SK-MEL-5 (cell line): ENCODE data around the gene PARVB. TPM values are rescaled to one million over a fixed set of nuclear protein-coding genes. Genes with fewer than 3 reads are reported as not detected.

Experiments used
- DNase-seq: peaks from one replicate; pipeline ENCODE4 v3.0.0-alpha.2; 2016; ENCODE audit warnings: low read depth, low spot score
- in situ Hi-C: cut with HindIII; loops from 2 replicates; pipeline ENCODE4 v1.10.0; 2016; ENCODE audit warnings: low sequenced_read_pairs, high pct_unique_total_duplicates, low pct_unique_long_range_greater_than_20kb
- total RNA-seq: library from RNA; depleted of rRNA; stranded (reverse); fragments of >200 nt; shearing (Covaris generic); gene quantifications from 2 replicates; pipeline ENCODE4 v1.2.3, GENCODE V29; 2014

PARVB gene
- total RNA-seq, 1 experiment from 2014 or later: 164 TPM

DNA sequence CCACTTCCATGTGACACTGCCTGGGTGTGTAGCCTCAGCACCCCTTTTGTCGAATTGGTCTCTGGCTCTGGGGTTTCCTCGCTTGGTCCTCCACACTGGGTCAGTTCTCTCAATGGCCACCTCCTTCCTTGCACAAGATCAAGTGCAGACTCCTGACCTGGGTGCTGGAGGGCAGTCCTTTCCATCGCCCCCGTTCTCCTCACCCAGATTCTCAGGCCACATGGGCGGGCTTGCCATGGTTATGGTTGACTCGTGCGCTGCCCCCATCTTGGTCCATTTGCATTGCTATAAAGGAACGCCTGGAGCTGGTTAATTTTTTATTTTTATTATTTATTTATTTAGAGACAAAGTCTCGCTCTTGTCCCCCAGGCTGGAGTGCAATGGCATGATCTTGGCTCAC is 5.5 kb upstream of the PARVB start:
- in situ Hi-C loops: no loop called here
- DNase-seq: no peak

DNA sequence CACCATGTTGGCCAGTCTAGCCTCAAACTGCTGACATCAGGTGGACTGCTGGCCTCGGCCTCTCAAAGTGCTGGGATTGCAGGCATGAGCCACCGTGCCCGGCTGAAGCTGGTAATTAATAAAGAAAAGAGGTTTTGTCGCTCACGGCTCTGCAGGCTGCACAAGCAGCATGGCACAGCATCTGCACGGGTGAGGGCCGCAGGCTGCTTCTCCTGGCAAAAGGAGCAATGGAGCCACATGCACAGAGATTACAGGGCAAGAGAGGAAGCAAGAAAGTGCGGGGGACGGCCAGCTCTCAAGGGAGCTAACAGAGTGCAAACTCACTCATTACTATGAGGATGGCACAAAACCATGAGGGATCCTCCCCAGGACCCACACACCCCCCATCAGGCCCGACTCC is 4.7 kb upstream of the PARVB start:
- in situ Hi-C loops: no loop called here
- no peak for DNase-seq

DNA sequence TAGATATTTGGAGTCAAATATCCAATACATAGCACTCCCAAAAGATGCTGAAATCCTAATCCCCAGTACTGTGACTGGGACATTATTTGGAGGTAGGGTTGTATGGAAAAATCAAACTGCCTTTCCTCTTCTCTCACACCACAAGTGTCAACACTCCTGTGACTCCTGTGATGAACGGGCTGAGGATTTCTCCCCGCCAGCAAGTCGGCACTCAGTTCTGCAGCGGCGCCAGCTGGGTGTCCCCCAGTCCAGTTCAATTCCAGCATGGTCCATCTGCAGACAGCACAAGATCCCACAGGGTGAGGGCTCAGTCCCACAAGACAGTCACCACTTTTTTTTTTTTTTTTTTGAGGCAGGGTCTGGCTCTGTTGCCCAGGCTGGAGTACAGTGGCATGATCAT is 4.3 kb upstream of the PARVB start:
- no peak for DNase-seq
- in situ Hi-C loops: no loop called here

DNA sequence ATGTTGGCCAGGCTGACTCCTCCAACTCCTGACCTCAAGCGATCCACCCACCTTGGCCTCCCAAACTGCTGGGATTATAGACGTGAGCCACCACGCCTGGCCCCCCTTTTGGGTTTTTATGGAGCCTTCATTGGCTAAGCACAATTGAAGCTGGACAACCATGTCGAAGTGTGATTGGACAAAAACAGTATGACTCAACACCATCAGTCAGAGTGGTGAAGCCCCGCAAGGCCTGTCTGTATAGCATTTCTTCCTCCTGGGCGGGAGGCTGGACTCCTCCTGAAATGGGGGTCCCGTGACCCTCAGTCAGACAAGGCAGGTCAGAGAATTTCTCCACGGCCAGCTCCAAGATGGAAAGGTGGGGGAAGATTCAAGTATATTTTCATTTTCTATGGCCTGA is 3.1 kb upstream of the PARVB start:
- DNase-seq: no peak
- in situ Hi-C loops: no loop called here

DNA sequence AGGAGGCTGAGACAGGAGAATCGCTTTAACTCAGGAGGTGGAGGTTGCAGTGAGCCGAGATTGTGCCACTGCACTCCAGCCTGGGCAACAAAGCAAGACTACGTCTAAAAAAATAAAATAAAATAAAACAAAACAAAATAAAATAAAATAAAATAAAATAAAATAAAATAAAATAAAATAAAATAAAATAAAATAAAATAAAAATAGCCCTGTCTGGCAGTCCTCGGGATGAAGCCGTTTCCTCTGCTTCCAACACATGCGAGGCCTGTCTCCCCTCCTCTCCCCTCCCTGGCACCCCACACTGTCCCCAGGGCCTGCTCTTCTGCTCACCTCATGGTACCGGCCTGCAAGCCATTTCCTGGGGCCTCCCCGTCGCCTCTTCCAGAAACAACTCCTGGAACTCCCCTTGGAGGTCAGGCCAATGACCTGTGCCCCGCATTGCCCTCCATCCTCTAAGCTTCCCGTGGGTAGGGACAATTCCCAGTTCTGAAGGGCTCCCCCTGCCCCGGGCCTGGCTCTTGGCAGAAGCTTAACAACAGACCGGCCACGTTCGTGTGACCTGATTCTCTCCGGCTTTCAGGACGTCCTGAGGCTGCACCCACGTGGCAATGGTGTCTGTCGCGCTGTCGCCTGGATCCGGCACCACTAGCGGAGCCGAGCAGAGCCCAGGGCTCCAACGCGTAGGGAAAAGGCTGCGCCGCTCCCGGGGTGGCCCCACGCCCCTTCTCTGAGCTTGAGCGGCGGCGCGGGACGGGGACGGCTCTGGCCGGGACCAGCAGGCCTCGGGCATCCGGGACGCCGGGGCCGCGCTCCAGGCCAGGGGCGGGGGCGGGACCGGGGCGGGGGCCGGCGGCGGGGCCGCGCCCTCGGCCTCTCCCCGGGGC is 456 bp upstream of the PARVB start:
- peak; percentile 34 for DNase-seq
- in situ Hi-C loops: no loop called here

DNA sequence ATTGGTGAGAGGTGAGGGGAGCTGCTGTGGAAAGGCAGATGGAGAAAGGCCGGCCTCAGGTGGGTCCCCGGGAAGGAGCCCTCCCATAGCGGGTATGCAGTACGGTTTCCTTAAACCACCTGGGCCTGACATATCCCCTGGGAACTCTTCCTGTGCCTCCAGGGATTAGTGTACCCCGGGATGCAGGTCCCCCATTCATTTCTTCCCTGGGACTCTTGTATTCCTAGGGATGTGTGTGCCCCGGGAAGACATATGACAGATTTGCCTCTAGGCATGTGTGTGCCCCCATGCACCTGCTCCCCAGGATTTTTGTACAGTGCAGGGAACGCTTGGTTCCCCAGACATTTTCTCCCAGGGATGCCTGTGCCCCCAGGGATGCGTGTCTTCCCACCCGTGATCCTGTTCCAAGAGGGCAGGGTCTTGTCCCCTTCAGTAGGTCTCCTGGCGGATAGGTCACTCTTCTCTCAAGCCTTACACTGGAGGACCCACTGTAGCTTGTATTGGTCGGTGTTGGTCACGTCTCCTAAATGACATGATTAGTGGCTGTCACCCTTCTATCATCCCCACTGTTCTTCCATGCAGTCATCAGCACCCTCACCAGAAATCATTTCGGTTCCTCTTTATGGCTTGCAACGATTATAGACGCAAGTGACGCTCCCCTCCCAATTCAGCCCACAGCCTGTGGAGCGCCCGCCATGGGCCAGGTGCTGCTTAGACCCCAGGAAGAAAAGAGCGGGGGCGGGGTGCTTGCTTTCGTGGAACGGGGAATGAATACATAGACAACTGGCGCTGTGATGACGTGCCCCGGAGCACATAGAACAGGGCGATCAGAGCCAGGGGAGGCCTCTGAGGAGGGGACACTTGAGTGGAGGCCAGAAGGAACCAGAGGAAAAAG is 1.3 kb downstream of the PARVB start:
- in situ Hi-C loops: no loop called here
- DNase-seq: peak; percentile 57

DNA sequence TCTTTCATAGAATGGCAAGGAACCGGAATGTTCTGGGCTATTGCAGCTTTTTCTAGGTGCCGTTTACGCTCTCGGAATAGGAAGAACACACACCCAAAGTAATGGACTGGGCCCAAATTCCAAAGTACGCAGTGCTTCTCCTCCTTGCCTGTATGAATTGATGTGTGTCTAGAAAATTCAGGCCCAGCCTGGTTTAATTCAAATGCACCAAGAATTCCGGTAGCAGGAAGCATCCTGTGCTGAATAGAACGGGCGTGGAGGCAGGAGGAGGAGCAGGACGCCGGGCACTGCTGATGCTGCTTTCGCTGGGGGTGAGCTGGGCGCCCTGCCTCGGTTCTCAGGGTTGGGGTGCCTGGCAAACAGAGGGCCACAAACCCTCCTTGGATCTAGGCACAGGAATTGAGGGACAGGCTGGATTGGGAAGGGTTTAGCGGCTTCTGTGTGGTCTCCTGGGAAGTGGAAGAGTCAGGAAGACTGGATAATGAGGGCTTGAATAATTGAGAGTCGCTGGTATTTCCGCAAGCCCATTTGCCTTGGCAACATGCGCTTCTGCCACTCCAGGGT is 2.0 kb downstream of the PARVB start:
- peak; percentile 39 for DNase-seq
- in situ Hi-C loops: no loop called here

DNA sequence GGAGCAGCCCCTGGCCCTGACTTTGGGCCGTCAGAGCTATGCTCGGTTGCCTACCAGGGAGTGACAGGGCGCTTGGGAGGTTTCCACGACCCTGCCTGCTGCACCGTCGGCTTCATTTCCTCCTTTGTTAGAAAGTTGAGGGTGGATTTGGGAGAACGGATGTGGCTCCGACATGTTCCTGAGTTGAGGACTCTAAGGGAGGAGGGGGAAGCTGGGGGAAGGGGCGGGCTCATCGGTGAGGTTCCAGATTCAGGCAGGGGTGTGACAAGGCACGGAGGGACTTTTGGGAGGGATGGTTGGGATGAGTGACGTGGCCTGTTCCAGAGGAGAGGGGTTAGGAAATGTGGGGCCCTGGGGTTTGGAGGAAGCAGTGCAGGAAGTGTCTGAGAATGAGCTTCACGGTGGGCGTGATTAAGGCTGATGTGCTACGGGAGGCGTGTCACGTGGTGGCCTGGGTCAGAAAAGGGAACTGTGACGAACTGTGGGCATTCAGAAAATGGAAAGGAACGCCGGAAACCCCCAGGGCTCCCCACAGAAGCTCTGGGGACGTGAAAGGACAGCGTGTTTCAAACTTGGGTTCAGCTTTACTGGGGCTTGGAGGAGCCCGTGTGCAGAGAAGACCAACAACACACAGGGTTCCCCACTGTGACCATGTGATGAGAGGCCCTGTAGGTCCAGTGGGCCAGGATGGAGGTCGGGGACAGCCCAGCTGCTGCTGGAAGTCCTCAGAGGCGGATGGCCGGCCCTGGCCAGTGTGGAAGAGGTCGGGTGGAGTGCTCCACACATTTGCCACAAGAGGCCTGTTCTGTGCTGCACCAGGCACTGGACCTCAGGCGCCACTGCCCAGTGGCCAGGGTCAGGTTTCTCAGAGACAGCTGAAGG is 2.8 kb downstream of the PARVB start:
- in situ Hi-C loops: no loop called here
- DNase-seq: peak; percentile 94

DNA sequence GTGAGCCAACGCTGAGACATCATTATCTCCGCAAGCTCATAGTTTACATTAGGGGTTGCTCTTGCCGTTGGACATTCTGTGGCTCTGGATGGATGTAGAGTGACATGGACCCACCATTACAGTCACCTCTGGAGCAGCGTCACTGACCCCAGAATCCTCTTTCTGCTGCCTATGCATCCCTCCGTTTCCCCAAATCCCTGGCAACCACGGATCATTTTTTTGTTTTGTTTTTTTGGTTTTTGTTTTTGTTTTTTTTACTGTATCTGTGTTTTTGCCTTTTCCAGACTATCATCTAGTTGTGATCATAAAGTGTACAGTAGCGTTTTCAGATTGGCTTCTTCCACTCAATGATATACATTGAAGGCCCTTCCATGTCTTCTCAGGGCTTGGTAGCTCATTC is 4.0 kb downstream of the PARVB start:
- in situ Hi-C loops: no loop called here
- no peak for DNase-seq

DNA sequence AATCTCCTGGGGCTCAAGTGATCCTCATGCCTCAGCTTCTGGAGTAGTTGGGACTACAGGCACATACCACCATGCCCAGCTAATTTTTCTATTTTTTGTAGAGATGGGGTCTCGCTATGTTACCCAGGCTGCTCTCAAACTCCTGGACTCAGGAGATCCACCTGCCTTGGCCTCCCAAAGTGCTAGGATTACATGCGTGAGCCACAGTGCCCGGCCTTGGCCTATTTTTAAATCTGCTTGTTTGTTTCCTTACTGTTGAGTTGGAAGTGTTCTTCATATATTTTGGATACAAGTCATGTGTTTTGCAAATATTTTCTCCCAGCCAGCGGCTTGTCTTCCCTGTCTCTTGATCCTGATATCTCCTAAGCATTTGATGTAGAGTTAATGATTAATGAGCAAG is 5.0 kb downstream of the PARVB start:
- in situ Hi-C loops: no loop called here

DNA sequence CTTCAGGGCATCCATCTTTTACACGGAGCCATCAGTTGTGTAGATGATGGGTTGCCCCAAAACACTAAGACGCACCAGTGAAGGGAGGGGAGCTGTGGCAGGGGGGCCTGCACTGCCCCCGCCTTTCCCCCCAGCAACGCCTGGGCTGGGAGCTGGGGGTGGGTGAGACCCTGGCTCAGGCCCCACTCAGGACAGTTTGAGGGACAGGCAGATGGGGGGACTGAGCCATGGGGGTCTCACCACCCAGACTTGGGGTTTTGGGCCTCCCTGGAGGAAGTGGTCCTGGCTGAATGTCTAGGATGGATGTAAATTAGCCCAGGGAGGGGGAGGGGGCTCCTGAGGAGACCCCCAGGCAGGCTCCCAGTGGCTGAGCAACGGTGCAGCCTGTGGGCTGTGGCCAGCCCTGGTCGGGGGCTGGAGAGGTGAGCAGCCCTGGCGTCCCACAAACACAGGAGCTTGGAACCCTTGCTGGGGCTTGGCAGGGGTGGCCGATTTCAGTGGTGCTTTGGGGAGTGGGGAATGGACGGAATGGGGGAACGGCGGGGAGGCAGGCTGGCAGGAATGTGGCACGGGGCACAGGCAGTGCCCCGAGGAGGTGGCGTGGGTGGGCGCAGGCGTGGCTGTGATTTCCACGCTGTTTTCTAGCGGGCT is 6.1 kb downstream of the PARVB start:
- in situ Hi-C loops: no loop called here
- DNase-seq: no peak

More for the DNA sequence above, 5.0 kb downstream of the PARVB start:
- no peak for DNase-seq

DNA sequence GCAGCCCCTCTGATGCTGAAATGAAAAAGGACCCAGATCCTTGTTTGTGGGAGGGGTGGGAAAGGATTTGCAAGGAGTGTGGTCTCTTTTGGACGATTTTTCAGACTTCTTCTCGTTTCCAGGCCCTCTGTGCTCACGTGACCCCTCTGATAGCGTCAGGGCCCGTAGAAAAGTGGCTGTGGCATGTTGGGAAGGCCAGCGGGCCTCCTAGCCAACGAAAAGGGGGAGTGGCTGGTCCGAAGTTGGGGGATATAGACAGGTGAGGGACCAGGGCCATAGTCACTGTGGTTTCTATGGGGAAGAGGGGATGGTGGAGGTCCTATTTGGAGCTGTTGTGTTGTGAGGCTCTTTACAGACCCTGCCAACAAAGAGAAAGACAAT is 6.6 kb downstream of the PARVB start:
- no peak for DNase-seq
- in situ Hi-C loops: no loop called here

DNA sequence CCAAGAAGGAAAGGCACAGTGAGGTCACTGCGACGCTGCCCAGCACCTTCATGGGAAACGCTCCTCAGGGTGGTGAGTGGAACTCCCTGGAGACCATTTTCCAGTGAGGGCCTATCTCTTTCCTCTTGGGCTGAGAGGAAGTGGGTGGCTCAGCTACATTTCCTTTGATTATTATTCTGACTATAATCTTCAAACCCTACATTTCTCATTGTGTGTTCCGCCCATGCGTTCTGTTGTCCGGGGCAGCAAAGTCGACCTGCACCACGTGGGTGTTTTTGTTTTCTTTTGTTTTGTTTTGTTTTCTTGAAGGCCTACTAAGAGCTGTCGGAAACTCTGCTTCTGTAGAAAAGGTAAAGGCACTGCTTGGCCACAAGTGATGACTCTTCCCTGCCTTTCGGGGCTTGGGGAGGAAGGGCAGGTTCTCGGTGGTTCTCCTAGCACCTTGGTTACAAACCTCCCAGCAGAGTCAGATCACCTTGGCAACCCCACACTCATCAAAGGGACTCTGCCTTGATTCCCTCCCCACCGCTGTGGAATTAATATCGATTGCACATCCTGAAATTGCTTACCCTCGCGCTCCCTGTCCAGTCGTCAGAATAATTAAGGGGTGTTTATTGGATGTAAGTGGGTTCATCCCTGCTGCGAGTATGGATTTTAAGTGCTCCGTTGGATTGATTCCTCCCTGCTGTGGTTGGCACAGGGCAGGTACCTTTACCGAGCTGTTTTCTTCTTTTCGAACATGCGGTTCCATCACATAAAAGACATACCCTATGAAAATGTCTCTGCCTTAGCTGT is 7.3 kb downstream of the PARVB start:
- in situ Hi-C loops: no loop called here

DNA sequence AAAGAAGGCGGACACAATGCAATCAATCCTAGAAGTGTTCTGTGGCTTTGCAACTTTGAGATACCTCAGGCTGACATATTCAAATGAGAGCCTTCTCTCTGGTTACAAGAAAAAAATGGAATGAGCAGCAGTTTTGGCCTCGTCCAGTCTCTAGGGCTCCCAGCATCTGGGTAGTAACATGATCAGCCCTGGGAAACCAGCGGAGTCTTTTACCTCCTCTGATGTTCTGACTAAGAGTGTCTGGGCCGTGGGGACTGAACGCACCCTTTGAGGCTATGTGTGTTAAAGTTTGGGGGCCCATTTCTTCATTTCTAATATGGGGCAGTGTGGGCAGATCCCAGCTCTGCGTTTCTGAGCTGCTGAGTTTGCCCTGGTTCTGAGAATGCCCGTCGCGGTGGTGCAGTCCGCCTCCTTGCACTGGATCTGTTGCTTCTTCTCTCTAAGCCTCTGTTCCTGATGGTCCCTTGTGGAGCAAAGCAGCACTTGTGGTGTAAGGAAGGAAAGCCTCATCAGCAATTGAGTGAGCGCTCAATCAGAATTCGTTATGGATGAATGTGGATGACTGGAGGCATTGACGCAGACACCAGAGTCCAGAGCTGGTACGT is 8.1 kb downstream of the PARVB start:
- in situ Hi-C loops: no loop called here
- DNase-seq: no peak

More for the DNA sequence above, 7.3 kb downstream of the PARVB start:
- no peak for DNase-seq

DNA sequence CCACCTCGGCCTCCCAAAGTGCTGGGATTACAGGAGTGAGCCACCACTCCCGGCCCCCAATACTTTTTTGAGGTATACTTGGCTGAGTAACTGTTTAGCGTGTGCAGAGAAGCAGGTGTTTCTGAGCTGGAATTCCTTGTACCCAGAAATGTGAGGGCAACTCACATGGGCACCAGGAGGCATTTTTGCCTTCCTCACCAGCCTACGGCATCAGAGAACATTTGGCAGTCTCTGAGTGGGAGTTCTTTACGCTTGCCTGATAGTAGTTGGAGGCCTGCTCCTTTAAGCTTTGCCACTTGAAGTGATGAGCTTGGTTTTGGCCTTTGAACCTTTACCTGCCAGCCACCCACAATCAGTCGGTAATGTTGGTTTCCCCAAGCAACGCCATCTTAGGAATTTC is 9.2 kb downstream of the PARVB start:
- DNase-seq: no peak
- in situ Hi-C loops: no loop called here

DNA sequence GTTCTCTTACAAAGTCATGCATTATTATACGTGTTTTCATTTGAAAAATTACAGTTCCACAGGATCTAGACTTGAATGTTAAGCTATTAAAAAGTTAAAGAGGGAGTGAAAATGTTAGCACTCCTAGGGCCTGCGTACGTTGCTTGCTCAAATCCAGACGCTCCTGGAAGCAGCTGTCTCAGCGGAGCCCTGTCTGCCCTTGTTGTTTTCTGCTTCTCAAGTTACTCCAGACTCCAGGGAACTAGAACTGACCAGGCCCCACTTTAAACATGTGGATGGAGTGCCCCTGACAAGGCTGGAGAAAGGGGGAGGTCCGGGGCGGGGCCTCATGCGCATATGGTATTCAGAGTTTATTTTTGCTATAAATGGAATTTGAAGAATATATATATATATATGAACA is 9.6 kb downstream of the PARVB start:
- in situ Hi-C loops: no loop called here
- no peak for DNase-seq
